Endodermal cell (in vitro differentiated cells): ENCODE results near the gene TMEM185A. TPM values are rescaled to one million over a fixed set of nuclear protein-coding genes. Genes with fewer than 3 reads are reported as not detected.

Experiments
- DNase-seq: peaks from one replicate; pipeline ENCODE4 v3.0.0-alpha.2; 2017
- H3K27ac ChIP-seq: 2 replicates; pipeline ENCODE4 v1.5.1; 2013; ENCODE audit warnings: mild to moderate bottlenecking, low read depth, low read length, moderate library complexity
- H3K27me3 ChIP-seq: 2 replicates; pipeline ENCODE4 v1.6.1; 2013; ENCODE audit warnings: mild to moderate bottlenecking, low read length, moderate library complexity; ENCODE audit not compliant: insufficient read depth, control insufficient read depth, poor library complexity, severe bottlenecking
- H3K36me3 ChIP-seq: 2 replicates; pipeline ENCODE4 v1.7.0; 2013; ENCODE audit warnings: mild to moderate bottlenecking, low read length, moderate library complexity; ENCODE audit not compliant: control insufficient read depth, insufficient read depth
- H3K4me1 ChIP-seq: one replicate; pipeline ENCODE4 v1.7.0; 2013; ENCODE audit warnings: low read length; ENCODE audit not compliant: control insufficient read depth, insufficient read depth
- H3K4me3 ChIP-seq: 2 replicates; pipeline ENCODE4 v1.5.1; 2013; ENCODE audit warnings: mild to moderate bottlenecking, low read length, moderate library complexity
- H3K9ac ChIP-seq: 2 replicates; pipeline ENCODE4 v1.6.1; 2013; ENCODE audit warnings: mild to moderate bottlenecking, low read length, moderate library complexity; ENCODE audit not compliant: poor library complexity, severe bottlenecking; ENCODE audit errors: extremely low read depth
- H3K9me3 ChIP-seq: 2 replicates; pipeline ENCODE4 v1.6.1; 2013; ENCODE audit warnings: mild to moderate bottlenecking, low read length, moderate library complexity; ENCODE audit not compliant: control insufficient read depth
- H3K27ac Mint-ChIP-seq: 2 replicates; pipeline ENCODE4 v1.8.0; 2020; ENCODE audit warnings: mixed read lengths
- H3K27me3 Mint-ChIP-seq: 2 replicates; pipeline ENCODE4 v1.8.0; 2021; ENCODE audit warnings: mild to moderate bottlenecking, mixed read lengths; ENCODE audit not compliant: insufficient read depth
- H3K36me3 Mint-ChIP-seq: 2 replicates; pipeline ENCODE4 v1.8.0; 2020; ENCODE audit warnings: low read depth, mixed read lengths
- H3K4me1 Mint-ChIP-seq: 2 replicates; pipeline ENCODE4 v1.8.0; 2020; ENCODE audit warnings: mixed read lengths
- H3K4me3 Mint-ChIP-seq: 2 replicates; pipeline ENCODE4 v1.8.0; 2020; ENCODE audit warnings: mild to moderate bottlenecking, moderate library complexity, mixed read lengths
- H3K9me3 Mint-ChIP-seq: 2 replicates; pipeline ENCODE4 v1.8.0; 2020; ENCODE audit warnings: mild to moderate bottlenecking, mixed read lengths
- CTCF ChIP-seq: fragments of 200-600 bp; sonication (generic); conservative IDR thresholded peaks from 2 replicates; pipeline ENCODE4 v1.5.0; 2021; ENCODE audit warnings: antibody characterized with exemption, mild to moderate bottlenecking
- WGBS, 2 experiments: methylation state at CpG; one replicate each; pipeline versions ENCODE4 v1.1.5 to v1.1.7; 2013; ENCODE audit warnings: missing lambda C conversion rate in 2 of 2, mixed read lengths in 1 of 2; ENCODE audit not compliant: insufficient coverage in 1 of 2, insufficient read length in 1 of 2; 5-methylcytosine and 5-hydroxymethylcytosine counted together
- total RNA-seq, 2 donors: library from RNA; stranded (reverse); fragmentation: NEBNext Ultra II Directional in 1 of 2; extraction: Animal tissue kit (Norgen Biotek cat#: 25700) in 1 of 2; gene quantifications; 2 replicates in 1 of 2; 3 replicates in 1 of 2; pipeline ENCODE4 v1.2.1, GENCODE V29; 2021

TMEM185A gene
- total RNA-seq, 2 donors from 2014 or later: 60.1 to 66.3 TPM

- DNase-seq: no peak
- H3K9me3 Mint-ChIP-seq: peaks cover 66% of the 10 kb centered on the region
Observed at GRCh38 chrX:149630681-149631233, 835 bp downstream of the TMEM185A start.

GRCh38 chrX:149629730-149630387 is 1.7 kb downstream of the TMEM185A start:
- H3K9me3 Mint-ChIP-seq: peaks cover 66% of the 10 kb centered on the region
- peak overlapping the region; percentile 87 for H3K4me3 Mint-ChIP-seq
- 41 to 65% methylated on average over 4 of the region's 5 CpGs for WGBS, 2 experiments
- Histone ChIP-seq H3K27ac (no peak overlapping the region), H3K4me1 (peaks cover 9% of the 10 kb centered on the region), H3K9me3 (no peaks in the 10 kb centered on the region), H3K4me3 (peak overlapping the region; percentile 96), H3K36me3 (peaks cover 16% of the 10 kb centered on the region), H3K9ac (peak overlapping the region; percentile 72), H3K27me3 (no peaks in the 10 kb centered on the region)
- peak overlapping the region; percentile 15 for H3K27ac Mint-ChIP-seq
- H3K27me3 Mint-ChIP-seq: peaks cover 18% of the 10 kb centered on the region
- H3K4me1 Mint-ChIP-seq: peaks cover 42% of the 10 kb centered on the region
- H3K36me3 Mint-ChIP-seq: no peaks in the 10 kb centered on the region
- TF ChIP-seq CTCF: no peak
- DNase-seq: no peak

More at GRCh38 chrX:149630681-149631233, 835 bp downstream of the TMEM185A start:
- WGBS, 2 experiments: 5% methylated on average over 15 of the region's 16 CpGs; no CpG with 5 or more reads in 1 of the 2 experiments
- H3K27me3 ChIP-seq: no peaks in the 10 kb centered on the region
- peak overlapping the region; percentile 72 for H3K9ac ChIP-seq
- TF ChIP-seq CTCF: no peak
- Mint-ChIP-seq H3K4me3 (peak overlapping the region; percentile 87), H3K27ac (peak overlapping the region; percentile 84), H3K4me1 (peaks cover 36% of the 10 kb centered on the region), H3K27me3 (peaks cover 18% of the 10 kb centered on the region), H3K36me3 (no peaks in the 10 kb centered on the region)
- H3K4me1 ChIP-seq: peaks cover 9% of the 10 kb centered on the region
- H3K36me3 ChIP-seq: peaks cover 7% of the 10 kb centered on the region
- no peaks in the 10 kb centered on the region for H3K9me3 ChIP-seq
- no peak overlapping the region for H3K27ac ChIP-seq
- H3K4me3 ChIP-seq: peak overlapping the region; percentile 96

- peak overlapping the region; percentile 96 for H3K4me3 ChIP-seq
Observed at GRCh38 chrX:149628768-149629167, 2.8 kb downstream of the TMEM185A start.

More at GRCh38 chrX:149628768-149629167, 2.8 kb downstream of the TMEM185A start:
- Mint-ChIP-seq H3K36me3 (no peaks in the 10 kb centered on the region), H3K9me3 (peaks cover 69% of the 10 kb centered on the region), H3K4me3 (peak overlapping the region; percentile 87), H3K27me3 (peaks cover 17% of the 10 kb centered on the region), H3K4me1 (peaks cover 50% of the 10 kb centered on the region), H3K27ac (no peak overlapping the region)
- Histone ChIP-seq H3K9ac (peak overlapping the region; percentile 42), H3K27ac (no peak overlapping the region), H3K27me3 (no peaks in the 10 kb centered on the region), H3K36me3 (peaks cover 17% of the 10 kb centered on the region), H3K4me1 (peaks cover 8% of the 10 kb centered on the region), H3K9me3 (no peaks in the 10 kb centered on the region)
- DNase-seq: no peak
- TF ChIP-seq CTCF: no peak
- WGBS, 2 experiments: 83 to 90% methylated on average over 2 of the region's 2 CpGs
